Omental fat pad (tissue), 4 donors: Measurements from ENCODE around the gene PNPLA6. TPM values are rescaled to one million over a fixed set of nuclear protein-coding genes. Genes with fewer than 3 reads are reported as not detected.

Experiments
- ATAC-seq: fragments of 150-250 bp; one replicate; pipeline ENCODE4 v1.9.1; 2016; ENCODE audit warnings: mild to moderate bottlenecking, moderate library complexity; ENCODE audit not compliant: low FRiP score
- DNase-seq: peaks from one replicate; pipeline ENCODE4 v3.0.0-alpha.2; 2019; ENCODE audit warnings: low spot score
- total RNA-seq, 4 donors: library from RNA; depleted of rRNA; stranded (reverse); fragments of >200 nt; gene quantifications; one replicate each; pipeline ENCODE4 v1.1.0, GENCODE V29; 2016
- TF ChIP-seq, protein P1 (sequence below), 3 donors: fragments of 450-650 bp; IDR thresholded peaks; one replicate each; pipeline ENCODE4 v1.5.1; 2016 to 2017; ENCODE audit warnings: antibody characterized with exemption in 3 of 3, mild to moderate bottlenecking in 3 of 3, moderate library complexity in 2 of 3

PNPLA6 gene
- 10 to 100 TPM; 50.3 to 92.4 (median 64.6) TPM for total RNA-seq

DNA sequence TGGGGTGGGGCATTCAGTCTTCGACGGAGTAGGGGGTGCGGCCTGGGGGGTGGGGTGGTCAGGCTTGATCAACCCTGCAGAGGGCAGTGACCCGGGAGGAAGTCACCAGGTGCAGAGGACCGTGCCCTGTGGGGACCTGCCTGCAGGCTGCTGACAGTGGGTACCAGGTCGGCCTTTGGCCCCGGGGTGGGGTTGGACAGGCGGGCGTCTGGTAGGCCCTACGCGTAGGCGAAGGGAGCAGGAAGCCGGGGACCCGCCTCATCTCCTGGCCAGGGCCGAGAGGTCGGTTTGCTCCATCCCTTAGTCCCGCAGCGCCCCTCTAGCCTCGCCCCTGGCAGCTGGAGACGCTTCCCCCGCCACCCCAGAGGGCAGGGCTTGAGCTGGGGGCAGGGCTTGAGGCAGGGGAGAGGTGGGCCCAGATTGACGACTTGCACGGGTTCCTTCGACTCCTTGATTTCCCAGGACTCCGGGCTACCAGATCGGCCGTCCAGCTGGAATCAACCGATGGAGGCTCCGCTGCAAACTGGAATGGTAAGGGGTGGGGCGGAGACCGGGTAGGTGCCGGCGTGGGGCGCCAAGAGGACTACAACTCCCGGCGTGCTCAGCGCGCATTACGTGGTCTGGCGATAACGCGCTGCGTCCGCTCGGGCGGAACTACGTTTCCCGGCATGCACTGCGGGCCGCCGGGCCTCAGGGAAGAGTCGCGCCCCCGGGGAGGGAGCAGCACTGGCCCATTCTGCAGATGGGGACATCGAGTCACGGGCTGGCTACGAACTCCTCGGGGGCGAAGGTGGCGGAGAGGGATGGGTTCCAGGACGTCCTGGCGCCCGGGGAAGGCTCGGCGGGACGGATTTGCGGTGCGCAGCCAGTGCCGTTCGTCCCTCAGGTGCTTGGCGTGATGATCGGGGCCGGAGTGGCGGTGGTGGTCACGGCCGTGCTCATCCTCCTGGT, at the start of gene PNPLA6:
Gene PNPLA6 (plus strand): TSS at position 671 of the 951 bp plus-strand sequence. CDS start 72 bp downstream, at position 743.
- ATAC-seq, result peak; percentile 81
- peak; percentile 89 for DNase-seq
- TF ChIP-seq, protein P1, sequence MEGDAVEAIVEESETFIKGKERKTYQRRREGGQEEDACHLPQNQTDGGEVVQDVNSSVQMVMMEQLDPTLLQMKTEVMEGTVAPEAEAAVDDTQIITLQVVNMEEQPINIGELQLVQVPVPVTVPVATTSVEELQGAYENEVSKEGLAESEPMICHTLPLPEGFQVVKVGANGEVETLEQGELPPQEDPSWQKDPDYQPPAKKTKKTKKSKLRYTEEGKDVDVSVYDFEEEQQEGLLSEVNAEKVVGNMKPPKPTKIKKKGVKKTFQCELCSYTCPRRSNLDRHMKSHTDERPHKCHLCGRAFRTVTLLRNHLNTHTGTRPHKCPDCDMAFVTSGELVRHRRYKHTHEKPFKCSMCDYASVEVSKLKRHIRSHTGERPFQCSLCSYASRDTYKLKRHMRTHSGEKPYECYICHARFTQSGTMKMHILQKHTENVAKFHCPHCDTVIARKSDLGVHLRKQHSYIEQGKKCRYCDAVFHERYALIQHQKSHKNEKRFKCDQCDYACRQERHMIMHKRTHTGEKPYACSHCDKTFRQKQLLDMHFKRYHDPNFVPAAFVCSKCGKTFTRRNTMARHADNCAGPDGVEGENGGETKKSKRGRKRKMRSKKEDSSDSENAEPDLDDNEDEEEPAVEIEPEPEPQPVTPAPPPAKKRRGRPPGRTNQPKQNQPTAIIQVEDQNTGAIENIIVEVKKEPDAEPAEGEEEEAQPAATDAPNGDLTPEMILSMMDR (IDR thresholded peaks at IDR 0.05), result no peak

DNA sequence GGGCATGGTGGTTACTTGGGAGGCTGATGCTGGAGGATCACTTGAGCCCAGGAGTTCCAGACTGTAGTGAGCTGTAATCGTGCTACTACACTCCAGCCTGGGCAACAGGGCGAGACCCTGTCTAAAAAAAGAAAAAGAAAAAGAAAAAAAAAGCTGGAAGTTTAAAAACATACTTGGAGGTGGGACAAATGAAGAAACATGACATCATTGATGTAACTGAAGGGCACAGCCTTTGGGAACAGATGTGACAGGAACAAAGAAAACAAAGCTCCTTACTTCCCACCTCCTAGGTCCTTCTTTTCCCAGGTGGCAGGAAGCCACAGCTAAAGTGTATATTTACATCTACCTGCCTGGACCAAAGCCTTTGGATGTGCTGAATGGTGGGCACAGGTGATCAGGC, 48.6 kb upstream of the PNPLA6 start:
- TF ChIP-seq, protein P1 (IDR thresholded peaks at IDR 0.05), result no peak
- no peak for ATAC-seq
- DNase-seq, result no peak

DNA sequence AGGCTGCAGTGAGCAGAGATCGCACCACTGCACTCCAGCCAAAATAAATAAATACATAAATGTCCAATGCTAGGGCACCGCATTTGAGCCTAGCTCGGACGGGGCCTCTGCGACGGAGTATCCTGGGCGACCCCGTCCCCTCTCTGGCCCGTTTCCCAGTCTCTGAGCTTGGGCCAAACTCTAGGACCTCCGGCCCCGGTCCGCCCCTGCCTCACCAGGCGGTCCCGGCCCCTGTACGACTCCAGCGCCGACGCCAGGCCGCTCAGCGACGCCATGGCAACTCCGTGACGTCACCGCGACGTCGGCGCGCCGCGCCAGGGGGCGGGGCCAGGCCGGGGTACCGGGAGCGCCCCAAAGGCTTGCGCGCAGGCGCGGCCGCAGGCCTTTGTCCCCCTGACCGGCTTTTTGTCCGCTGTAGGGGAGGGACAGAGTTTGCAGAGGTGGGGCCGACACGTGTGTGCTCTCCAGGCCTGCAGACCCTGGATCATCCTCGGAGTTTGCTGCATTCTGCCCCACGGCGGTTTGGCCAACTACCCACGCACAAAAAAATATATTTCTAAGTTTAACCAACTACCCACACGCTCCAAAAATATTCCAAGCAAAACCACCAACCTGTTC, 46.7 kb upstream of the PNPLA6 start, which contains the start of gene PEX11G:
Gene PEX11G (minus strand): TSS at position 300 of the 618 bp plus-strand sequence. CDS start 25 bp downstream, at position 275.
- DNase-seq (peak; percentile 87), ATAC-seq (peak; percentile 93)
- TF ChIP-seq, protein P1 (IDR thresholded peaks at IDR 0.05), result no peak

DNA sequence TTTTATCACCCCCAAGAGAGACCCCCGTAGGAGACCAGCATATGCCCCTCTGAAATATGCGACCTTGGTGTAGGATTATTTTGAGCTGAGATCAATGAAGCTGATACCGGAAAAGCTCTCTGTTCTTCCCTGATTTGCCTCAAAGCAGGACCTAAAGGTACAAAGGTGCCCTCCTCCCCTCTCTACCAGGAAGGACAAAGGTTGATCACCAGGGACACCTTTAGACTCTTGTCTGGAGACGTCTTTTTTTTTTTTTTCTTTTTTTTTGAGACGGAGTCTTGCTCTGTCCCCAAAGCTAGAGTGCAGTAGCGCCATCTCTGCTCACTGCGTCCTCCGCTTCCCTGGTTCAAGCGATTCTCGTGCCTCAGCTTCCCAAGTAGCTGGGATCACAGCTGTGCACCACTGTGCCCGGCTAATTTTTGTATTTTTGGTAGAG, 45.9 kb upstream of the PNPLA6 start:
- ATAC-seq (no peak), DNase-seq (no peak)
- TF ChIP-seq, protein P1 (IDR thresholded peaks at IDR 0.05), result no peak

DNA sequence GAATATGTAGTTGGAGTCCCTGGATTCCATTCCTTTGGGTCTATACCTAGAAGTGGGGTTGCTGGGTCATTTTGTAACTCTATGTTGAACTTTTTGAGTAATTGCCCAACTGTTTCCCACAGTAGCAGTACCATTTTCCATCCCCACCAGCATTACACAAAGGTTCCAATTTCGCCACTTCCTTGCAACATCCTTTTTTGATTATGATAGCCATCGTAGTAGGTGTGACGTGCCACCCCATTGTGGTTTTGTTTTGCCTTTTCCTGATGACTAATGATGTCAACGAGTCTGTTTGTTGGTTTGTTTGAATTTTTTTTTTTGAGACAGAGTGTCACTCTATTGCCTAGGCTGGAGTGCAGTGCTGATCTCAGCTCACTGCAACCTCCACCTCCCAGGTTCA, 43.4 kb upstream of the PNPLA6 start:
- no peak for ATAC-seq
- TF ChIP-seq, protein P1 (IDR thresholded peaks at IDR 0.05), result no peak

DNA sequence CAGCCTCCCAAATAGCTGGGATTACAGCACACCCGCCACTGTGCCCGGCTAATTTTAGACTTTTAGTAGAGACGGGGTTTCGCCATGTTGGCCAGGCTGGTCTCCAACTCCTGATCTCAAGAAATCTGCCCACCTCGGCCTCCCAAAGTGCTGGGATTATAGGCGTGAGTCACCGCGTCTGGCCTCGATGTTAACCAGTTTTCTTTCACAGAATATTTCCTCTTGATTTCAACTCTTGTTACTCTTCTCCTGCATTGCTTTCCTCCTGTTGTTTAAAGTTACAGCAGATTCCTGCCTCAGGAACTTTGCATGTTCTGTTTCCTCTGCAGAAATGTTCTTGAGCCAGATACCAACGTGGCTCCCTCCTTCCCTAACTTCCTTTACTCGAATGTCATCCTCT, 43.0 kb upstream of the PNPLA6 start:
- no peak for ATAC-seq
- TF ChIP-seq, protein P1 (IDR thresholded peaks at IDR 0.05), result no peak
- DNase-seq, result no peak

More for the DNA sequence above, 43.4 kb upstream of the PNPLA6 start:
- no peak for DNase-seq
